AG09319 (cell line): ENCODE data around the gene BHLHE23.

ENCODE experiments used
- DNase-seq: peaks from one replicate; pipeline ENCODE4 v3.0.0-alpha.2; 2010; ENCODE audit warnings: low read depth; ENCODE audit errors: extremely low read depth
- CTCF ChIP-seq: IDR thresholded peaks from 2 replicates; pipeline ENCODE4 v1.5.1; 2011; ENCODE audit warnings: low read depth, mild to moderate bottlenecking, inconsistent platforms, low read length, moderate library complexity

Gene BHLHE23

DNA sequence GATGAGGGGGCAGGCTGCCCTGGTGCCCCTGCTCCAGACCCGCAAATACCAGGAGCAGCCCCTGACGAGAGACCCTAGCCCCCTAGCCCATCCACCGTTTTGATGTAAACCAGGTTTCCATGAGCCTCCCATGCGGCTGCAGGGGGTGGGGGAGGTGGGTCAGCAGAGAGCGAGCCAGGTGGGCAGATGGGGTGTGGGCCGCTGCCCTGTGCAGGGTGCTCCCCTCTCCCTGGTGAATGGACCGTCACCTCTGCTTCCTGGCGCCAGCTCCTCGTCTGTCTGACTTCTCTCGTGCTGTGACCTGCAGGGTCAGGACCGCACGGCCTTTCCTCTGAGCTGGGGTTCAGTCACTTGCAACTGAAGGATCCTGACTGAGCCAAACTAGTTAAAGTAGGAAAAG is 15.7 kb upstream of the BHLHE23 start:
- no peak for TF ChIP-seq CTCF
- DNase-seq = no peak

DNA sequence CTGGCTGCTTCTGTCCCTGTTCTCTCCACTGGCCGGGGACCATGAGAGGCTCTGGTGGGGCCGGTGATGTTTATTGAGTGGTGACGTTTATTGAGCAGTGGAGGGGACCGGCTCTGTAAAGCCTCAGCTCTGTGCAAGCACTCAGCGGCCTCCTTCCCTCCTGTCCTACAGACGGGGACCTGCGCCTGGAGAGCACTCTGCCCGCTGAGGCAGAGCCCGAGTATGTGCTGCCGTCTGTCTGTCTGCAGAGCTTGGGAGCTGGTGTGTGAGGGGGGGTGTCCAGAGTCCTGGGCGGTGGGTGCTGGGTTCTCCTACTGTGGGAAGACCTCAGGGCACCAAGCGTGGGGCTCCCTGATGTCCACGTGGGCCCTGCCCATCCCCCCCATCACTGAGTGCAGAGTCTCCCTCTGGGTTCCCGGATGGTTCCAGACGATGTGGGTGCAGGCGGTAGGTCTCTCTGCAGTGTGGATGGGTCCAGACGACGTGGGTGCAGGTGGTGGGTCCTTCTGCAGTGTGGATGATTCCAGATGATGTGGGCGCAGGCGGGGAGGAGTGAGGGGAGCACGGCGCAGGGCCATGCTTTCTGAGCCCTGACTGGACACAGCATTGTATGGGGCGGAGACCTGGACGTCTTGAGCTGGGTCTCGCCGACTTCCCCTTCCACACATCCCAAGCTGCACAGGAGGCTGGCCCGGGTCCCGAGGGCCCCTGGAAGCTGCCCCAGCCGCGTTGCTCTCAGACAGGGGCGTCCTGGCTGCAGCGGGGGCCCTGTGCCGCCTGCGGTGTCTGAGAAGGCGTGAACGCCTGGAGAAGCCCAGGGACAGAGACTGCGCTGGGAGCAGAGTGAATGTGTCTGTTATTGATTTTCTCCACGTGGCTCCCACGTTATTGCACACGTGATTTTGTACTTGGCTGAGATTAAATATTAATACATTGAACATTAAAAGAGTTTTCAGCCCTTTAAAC is 14.9 kb upstream of the BHLHE23 start:
- no peak for DNase-seq
- no peak for TF ChIP-seq CTCF

DNA sequence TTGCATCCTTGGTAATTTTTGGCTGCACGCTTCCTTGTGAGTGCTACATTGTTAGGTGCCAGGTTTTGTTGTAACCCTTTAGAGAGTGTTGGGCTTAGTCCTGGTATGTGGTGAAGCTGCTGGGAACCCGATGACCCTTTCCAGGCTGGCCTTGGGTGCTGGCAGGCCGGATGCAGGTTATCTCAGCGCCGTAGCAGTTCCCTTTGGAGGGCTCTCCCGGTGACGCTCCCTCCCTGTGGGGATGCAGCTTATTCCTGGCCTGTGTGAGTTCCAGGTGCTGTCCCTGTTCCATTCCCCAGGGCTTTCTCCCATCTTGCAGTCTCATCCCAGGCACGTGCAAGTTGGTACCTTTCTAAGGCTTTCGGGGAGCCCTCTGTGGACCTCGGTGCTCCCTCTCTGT is 13.9 kb upstream of the BHLHE23 start:
- no peak for DNase-seq
- TF ChIP-seq CTCF = no peak

- DNase-seq = no peak
- TF ChIP-seq CTCF = no peak
These were observed 11.2 kb upstream of the BHLHE23 start for GRCh38 chr20:63017826-63018411.

DNA sequence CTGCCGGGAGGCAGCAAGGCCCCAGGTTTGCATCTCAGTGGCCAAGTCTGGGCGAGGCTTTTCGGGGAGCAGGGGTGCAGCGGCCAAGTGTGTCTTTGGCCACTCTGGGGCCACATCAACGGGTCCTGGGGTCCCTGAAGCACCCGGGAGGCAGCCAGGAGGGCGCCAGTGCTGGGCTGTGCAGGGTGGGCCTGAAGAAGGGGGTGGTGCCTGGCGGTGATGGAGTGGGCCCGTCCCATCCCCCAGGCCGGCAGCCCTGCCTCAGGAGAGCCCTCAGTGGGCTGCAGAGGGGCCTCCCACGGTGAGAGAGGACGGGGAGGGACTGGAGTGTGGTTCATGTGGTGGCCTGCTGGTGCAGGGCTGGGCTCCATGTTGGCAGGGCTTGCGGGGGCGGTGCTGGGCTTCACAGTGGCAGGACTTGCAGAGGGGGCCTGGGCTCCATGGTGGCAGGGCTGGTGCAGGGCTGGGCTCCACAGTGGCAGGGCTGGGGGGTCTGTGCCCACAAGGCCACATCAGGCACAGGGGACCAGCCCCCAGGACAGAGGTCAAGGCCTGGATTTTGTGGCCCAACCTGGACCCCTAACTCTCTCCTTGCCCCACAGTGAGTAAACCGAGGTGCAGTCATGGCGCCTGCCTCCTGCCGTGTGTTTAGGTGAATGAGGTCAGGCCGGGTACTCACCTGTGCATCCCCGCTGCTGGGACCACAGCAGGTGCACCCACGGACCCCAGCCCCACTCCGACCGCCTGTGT is 10.5 kb upstream of the BHLHE23 start:
- no peak for DNase-seq
- no peak for TF ChIP-seq CTCF

- no peak for DNase-seq
- no peak for TF ChIP-seq CTCF
These were observed 9.8 kb upstream of the BHLHE23 start for GRCh38 chr20:63016514-63017075.
